Psoas muscle (tissue), 8 donors: ENCODE measurements around the gene OAS2. TPM values are rescaled to one million over a fixed set of nuclear protein-coding genes. Genes with fewer than 3 reads are reported as not detected.

Source experiments
- ATAC-seq, 4 donors: fragments of 200-7000 bp; cut with Tn5 transposase; one replicate each; pipeline ENCODE4 v1.9.1; 2020; ENCODE audit warnings: moderate library complexity in 3 of 4, mild to moderate bottlenecking in 2 of 4
- DNase-seq, 2 donors: peaks; one replicate each; pipeline ENCODE4 v3.0.0-alpha.2; 2020
- H3K27ac ChIP-seq: fragments of 200-600 bp; one replicate; pipeline ENCODE4 v1.8.0; 2022
- H3K27me3 ChIP-seq, 3 donors: fragments of 200-600 bp in 1 of 3; one replicate each; pipeline versions ENCODE4 v1.6.1 to v1.8.0; 2013 to 2022; ENCODE audit warnings: low read length in 2 of 3, mild to moderate bottlenecking in 2 of 3, moderate library complexity in 1 of 3; ENCODE audit not compliant: insufficient read depth in 3 of 3
- H3K36me3 ChIP-seq, 2 donors: fragments of 200-600 bp in 1 of 2; one replicate each; pipeline versions ENCODE4 v1.6.1 to v1.8.0; 2013 to 2022; ENCODE audit warnings: low read depth in 1 of 2, mild to moderate bottlenecking in 1 of 2, moderate library complexity in 1 of 2; ENCODE audit not compliant: insufficient read depth in 1 of 2
- H3K4me1 ChIP-seq: fragments of 200-600 bp; one replicate; pipeline ENCODE4 v1.8.0; 2022
- H3K4me3 ChIP-seq: fragments of 200-600 bp; one replicate; pipeline ENCODE4 v1.8.0; 2022; ENCODE audit warnings: mild to moderate bottlenecking
- H3K9me3 ChIP-seq: fragments of 200-600 bp; one replicate; pipeline ENCODE4 v1.8.0; 2022
- CTCF ChIP-seq: fragments of 200-600 bp; IDR thresholded peaks from one replicate; pipeline ENCODE4 v1.8.0; 2022; ENCODE audit warnings: antibody characterized with exemption
- WGBS, 3 donors: extraction: QIAGEN DNeasy Blood & Tissue Kit; methylation state at CpG; one replicate each; pipeline versions ENCODE4 v1.1.6 to v1.1.7; 2013; 5-methylcytosine and 5-hydroxymethylcytosine counted together
- intact Hi-C, 2 donors: fragments of 100-400 bp; cut with DNase I; formaldehyde crosslinking; loops; one replicate each; pipeline versions ENCODE4 v1.11.0 to v1.14.2; 2022
- polyA plus RNA-seq, 3 donors: library from polyadenylated mRNA; stranded (reverse); fragments of 200-250 nt; gene quantifications; one replicate each; pipeline ENCODE4 v1.2.3, GENCODE V29; 2013
- total RNA-seq, 4 donors: library from RNA; stranded (reverse); fragmentation: NEBNext Ultra II Directional in 2 of 4; extraction: Animal tissue kit (Norgen Biotek cat#: 25700) in 2 of 4; gene quantifications; one replicate each; pipeline versions ENCODE4 v1.2.1 to v1.2.4, GENCODE V29; 2021 to 2023
- donor health status: healthy with polysubstance abuse.
- donor health status: DM: no; HTN: no; CAD: no; lungs with moderate emphysema.
- donor health status: Bipolar disorder and iron deficiency.
- donor health status: healthy.
- donor health status: DM: yes; HTN: yes; CAD: no.
- donor health status: DM: no; HTN: no; CAD: no.
- donor health status: DM: no; HTN: no; CAD: no.
- donor health status: DM: yes; HTN: yes; CAD: no.

The OAS2 gene
- total and polyA plus RNA-seq, 7 donors = 1.5 to 8.4 (median 2.1) TPM

DNA sequence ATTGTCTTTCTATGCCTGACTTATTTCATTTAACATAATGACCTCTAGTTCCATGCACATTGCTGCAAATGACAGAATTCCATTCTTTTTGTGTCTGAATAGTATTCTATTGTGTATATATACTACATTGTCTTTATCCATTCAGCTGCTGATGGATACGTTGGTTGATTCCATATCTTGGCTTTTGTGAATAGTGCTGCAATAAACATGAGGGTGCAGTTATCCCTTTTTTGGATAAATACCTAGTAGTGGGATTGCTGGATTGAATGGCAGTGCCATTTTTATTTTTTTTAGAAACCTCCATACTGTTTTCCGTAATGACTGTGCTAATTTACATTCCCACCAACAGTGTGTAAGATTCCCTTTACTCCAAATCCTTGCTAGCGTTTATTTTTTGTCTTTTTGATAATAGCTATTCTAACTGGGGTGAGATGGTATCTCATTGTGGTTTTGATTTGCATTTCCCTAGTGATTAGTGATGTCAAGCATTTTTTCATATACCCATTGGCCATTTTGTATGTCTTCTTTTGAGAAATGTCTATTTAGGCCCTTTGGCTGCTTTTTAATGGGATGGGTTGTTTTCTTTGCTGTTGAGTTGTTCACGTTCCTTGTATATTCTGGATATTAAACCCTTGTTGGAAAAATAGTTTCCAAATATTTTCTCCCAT, 2.3 kb downstream of the OAS2 start:
- ATAC-seq (no peak), DNase-seq (no peak)
- no peak for TF ChIP-seq CTCF
- intact Hi-C loops = no loop called here
- no peaks in the 10 kb centered on the region for H3K36me3 ChIP-seq
- H3K4me3 ChIP-seq = no peak overlapping the region
- H3K9me3 ChIP-seq = peaks cover 8% of the 10 kb centered on the region
- H3K4me1 ChIP-seq = no peaks in the 10 kb centered on the region
- no peaks in the 10 kb centered on the region for H3K27me3 ChIP-seq
- 65 to 80% (median 67%) methylated on average over 4 of the region's 4 CpGs for WGBS, 3 donors
- H3K27ac ChIP-seq = no peak overlapping the region

GRCh38 chr12:112985642-112986290, 7.4 kb downstream of the OAS2 start:
- whole genome bisulfite sequencing, 3 donors = 92 to 100% (median 100%) methylated on average over 1 of the region's 1 CpG

DNA sequence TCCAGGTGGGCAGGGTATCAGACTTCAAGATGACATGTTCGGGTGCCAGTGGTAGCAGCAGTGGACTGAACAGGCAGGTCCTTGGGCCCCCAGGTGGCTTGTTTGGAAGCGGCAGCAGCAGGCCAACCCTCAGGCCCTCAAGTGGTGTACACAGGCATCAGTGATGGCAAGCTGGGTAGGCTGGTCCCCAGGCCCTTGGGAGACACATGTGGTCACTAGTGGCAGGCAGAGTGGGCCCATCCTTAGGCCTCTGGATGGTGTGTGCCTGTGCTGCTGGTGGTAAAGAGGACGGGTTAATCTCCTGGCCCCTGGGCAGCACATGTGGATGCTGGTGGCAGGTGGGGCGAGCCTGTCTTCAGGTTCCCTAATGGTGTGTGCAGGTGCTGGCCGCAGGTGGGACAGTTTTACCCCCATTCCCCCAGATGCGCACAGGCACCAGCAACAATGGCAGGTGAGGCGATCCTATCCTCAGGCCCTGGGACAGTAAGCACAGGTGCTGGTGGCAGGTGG, 8.0 kb downstream of the OAS2 start:
- TF ChIP-seq CTCF = no peak
- 93 to 96% (median 95%) methylated on average over 7 of the region's 7 CpGs for WGBS, 3 donors

More at GRCh38 chr12:112985642-112986290, 7.4 kb downstream of the OAS2 start:
- Histone ChIP-seq H3K27me3 (no peaks in the 10 kb centered on the region), H3K27ac (no peak overlapping the region), H3K36me3 (peaks cover 0 to 4% of the 10 kb centered on the region in 2 donors), H3K4me1 (no peaks in the 10 kb centered on the region), H3K4me3 (no peak overlapping the region), H3K9me3 (peaks cover 8% of the 10 kb centered on the region)
- DNase-seq = no peak
- ATAC-seq = no peak
- intact Hi-C loops = no loop called here
- TF ChIP-seq CTCF = no peak

DNA sequence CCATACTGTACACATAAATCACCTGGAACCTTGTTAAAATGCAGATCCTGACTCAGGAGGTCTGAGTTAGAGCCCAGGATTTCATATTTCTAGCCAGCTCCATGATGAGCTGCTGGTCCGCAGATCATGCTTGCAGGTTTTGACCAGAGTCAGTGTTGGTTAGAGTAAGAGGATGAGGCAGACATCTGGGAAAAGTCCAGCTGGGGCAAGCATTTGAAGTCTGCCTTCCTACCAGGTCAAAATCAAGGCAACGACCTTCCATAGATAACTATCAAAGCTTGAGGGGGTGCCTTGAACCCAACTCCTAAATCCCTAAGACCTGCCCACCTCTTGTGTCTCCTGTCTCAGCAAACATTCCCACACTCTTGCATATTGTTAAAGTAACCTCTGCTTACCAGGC, 9.2 kb downstream of the OAS2 start:
- no peak for TF ChIP-seq CTCF
- Histone ChIP-seq H3K27me3 (no peaks in the 10 kb centered on the region), H3K9me3 (no peaks in the 10 kb centered on the region), H3K36me3 (peaks cover 0 to 4% of the 10 kb centered on the region in 2 donors), H3K4me3 (no peak overlapping the region), H3K27ac (no peak overlapping the region), H3K4me1 (no peaks in the 10 kb centered on the region)
- intact Hi-C loops = no loop called here
- DNase-seq (no peak), ATAC-seq (no peak)
- 69 to 85% (median 81%) methylated on average over 2 of the region's 2 CpGs for WGBS, 3 donors

More for the DNA sequence above, 8.0 kb downstream of the OAS2 start:
- H3K4me3 ChIP-seq = no peak overlapping the region
- no peak overlapping the region for H3K27ac ChIP-seq
- H3K9me3 ChIP-seq = peaks cover 8% of the 10 kb centered on the region
- H3K4me1 ChIP-seq = no peaks in the 10 kb centered on the region
- ATAC-seq (no peak), DNase-seq (no peak)
- no peaks in the 10 kb centered on the region for H3K27me3 ChIP-seq
- intact Hi-C loops = no loop called here
- peaks cover 0 to 4% of the 10 kb centered on the region in 2 donors for H3K36me3 ChIP-seq
